HG03045 (cell line): ENCODE results near the gene FAM180A.

Experiments
- ATAC-seq: cut with Tn5 transposase; IDR thresholded peaks from one replicate; pipeline ENCODE4 v1.9.1; 2021; ENCODE audit warnings: mild to moderate bottlenecking, moderate library complexity; ENCODE audit not compliant: unreplicated experiment

FAM180A gene

GRCh38 chr7:135771961-135772638, 23.5 kb upstream of the FAM180A start:
- no peak for ATAC-seq

GRCh38 chr7:135771051-135771450, 22.4 kb upstream of the FAM180A start:
- ATAC-seq = no peak

GRCh38 chr7:135770139-135770710, 21.6 kb upstream of the FAM180A start:
- ATAC-seq = no peak

- no peak for ATAC-seq
Observed at GRCh38 chr7:135769005-135769802, 20.6 kb upstream of the FAM180A start.

- no peak for ATAC-seq
Observed at GRCh38 chr7:135768467-135768866, 19.9 kb upstream of the FAM180A start.

- no peak for ATAC-seq
Observed at GRCh38 chr7:135768064-135768463, 19.5 kb upstream of the FAM180A start.

- no peak for ATAC-seq
Observed at GRCh38 chr7:135763261-135763660, 14.6 kb upstream of the FAM180A start.

GRCh38 chr7:135761751-135762488, 13.3 kb upstream of the FAM180A start:
- no peak for ATAC-seq

GRCh38 chr7:135759532-135759931, 10.9 kb upstream of the FAM180A start:
- no peak for ATAC-seq

- no peak for ATAC-seq
Observed at GRCh38 chr7:135758531-135758932, 9.9 kb upstream of the FAM180A start.

- no peak for ATAC-seq
Observed at GRCh38 chr7:135757719-135758411, 9.3 kb upstream of the FAM180A start.

GRCh38 chr7:135756191-135756590, 7.6 kb upstream of the FAM180A start:
- no peak for ATAC-seq

- no peak for ATAC-seq
Observed at GRCh38 chr7:135755351-135755753, 6.7 kb upstream of the FAM180A start.

- ATAC-seq = no peak
Observed at GRCh38 chr7:135753616-135754413, 5.2 kb upstream of the FAM180A start.

GRCh38 chr7:135747366-135747765, 1.2 kb downstream of the FAM180A start:
- ATAC-seq = no peak

GRCh38 chr7:135745703-135746312, 2.8 kb downstream of the FAM180A start:
- ATAC-seq = no peak

GRCh38 chr7:135744938-135745702, 3.5 kb downstream of the FAM180A start:
- ATAC-seq = no peak

GRCh38 chr7:135743907-135744731, 4.5 kb downstream of the FAM180A start:
- no peak for ATAC-seq
